IMR-90 (cell line): ENCODE measurements around the gene CCDC63. TPM values are rescaled to one million over a fixed set of nuclear protein-coding genes. Genes with fewer than 3 reads are reported as not detected.

ENCODE experiments used
- ATAC-seq: fragments of 200-7000 bp; cut with Tn5 transposase; 2 replicates; pipeline ENCODE4 v1.9.1; 2020; ENCODE audit warnings: low read depth, mild to moderate bottlenecking, moderate library complexity
- BruUV-seq: library from RNA; stranded (reverse); fragments of 400-500 nt; replicated peaks from 2 replicates; lab custom pipeline; 2021; lab: Mats Ljungman, UMichigan
- CTCF ChIA-PET: fragments of 300-600 bp; formaldehyde crosslinking; extraction: SDS; loops from one replicate; lab custom pipeline; 2021; ENCODE audit warnings: antibody characterized with exemption; lab: Yijun Ruan, JAX
- POLR2A ChIA-PET: fragments of 300-600 bp; sonication (Branson Sonifier 250); formaldehyde crosslinking; loops from one replicate; lab custom pipeline; 2022; ENCODE audit warnings: antibody characterized with exemption; ENCODE audit not compliant: unreplicated experiment; lab: Charles Lee
- DNase-seq: peaks from one replicate; pipeline ENCODE4 v3.0.0; 2013
- H2AFZ ChIP-seq: replicated peaks from 2 replicates; pipeline ENCODE3; 2013; ENCODE audit warnings: low read length, mild to moderate bottlenecking; ENCODE audit not compliant: poor library complexity
- H2AK5ac ChIP-seq: 2 replicates; pipeline ENCODE4 v1.6.1; 2013; ENCODE audit warnings: low read depth, low read length, inconsistent platforms
- H2AK9ac ChIP-seq: replicated peaks from 2 replicates; pipeline ENCODE3; 2013; ENCODE audit warnings: mild to moderate bottlenecking, low read depth, low read length, moderate library complexity; ENCODE audit not compliant: poor library complexity
- H2BK120ac ChIP-seq: 2 replicates; pipeline ENCODE4 v1.6.1; 2013; ENCODE audit warnings: low read depth, low read length, inconsistent platforms
- H2BK15ac ChIP-seq: 3 replicates; pipeline ENCODE4 v1.6.1; 2013; ENCODE audit warnings: low read depth, low read length, inconsistent platforms
- H2BK20ac ChIP-seq: 2 replicates; pipeline ENCODE4 v1.6.1; 2013; ENCODE audit warnings: low read depth, mild to moderate bottlenecking, inconsistent platforms, low read length, moderate library complexity
- H2BK5ac ChIP-seq: 2 replicates; pipeline ENCODE4 v1.6.1; 2013; ENCODE audit warnings: mild to moderate bottlenecking, low read depth, low read length, inconsistent platforms; ENCODE audit not compliant: poor library complexity, severe bottlenecking
- H3K14ac ChIP-seq: replicated peaks from 2 replicates; pipeline ENCODE4 v1.6.1; 2013; ENCODE audit warnings: low read depth, low read length, inconsistent platforms
- H3K18ac ChIP-seq: 2 replicates; pipeline ENCODE4 v1.6.1; 2013; ENCODE audit warnings: low read depth, low read length, control low read depth
- H3K23ac ChIP-seq: 2 replicates; pipeline ENCODE4 v1.6.1; 2013; ENCODE audit warnings: low read depth, low read length, inconsistent platforms
- H3K27ac ChIP-seq: 2 replicates; pipeline ENCODE4 v1.5.1; 2013; ENCODE audit warnings: mild to moderate bottlenecking, control low read depth, low read length; ENCODE audit not compliant: insufficient read depth
- H3K27me3 ChIP-seq: 2 replicates; pipeline ENCODE4 v1.6.1; 2013; ENCODE audit warnings: low read length; ENCODE audit not compliant: control insufficient read depth, insufficient read depth
- H3K36me3 ChIP-seq: 2 replicates; pipeline ENCODE4 v1.6.1; 2013; ENCODE audit warnings: low read length, mixed read lengths; ENCODE audit not compliant: control insufficient read depth, insufficient read depth
- H3K4ac ChIP-seq: 2 replicates; pipeline ENCODE4 v1.6.1; 2013; ENCODE audit warnings: low read depth, low read length, inconsistent platforms
- H3K4me1 ChIP-seq: 2 replicates; pipeline ENCODE4 v1.6.1; 2013; ENCODE audit warnings: low read length, mixed read lengths; ENCODE audit not compliant: control insufficient read depth, insufficient read depth
- H3K4me2 ChIP-seq: 2 replicates; pipeline ENCODE4 v1.6.1; 2013; ENCODE audit warnings: low read depth, mild to moderate bottlenecking, control low read depth, low read length, moderate library complexity
- H3K4me3 ChIP-seq: 2 replicates; pipeline ENCODE4 v1.5.1; 2013; ENCODE audit warnings: low read depth, mild to moderate bottlenecking, control low read depth, low read length, moderate library complexity; ENCODE audit not compliant: insufficient read depth
- H3K56ac ChIP-seq: 2 replicates; pipeline ENCODE4 v1.6.1; 2013; ENCODE audit warnings: low read length, inconsistent platforms; ENCODE audit not compliant: insufficient read depth; ENCODE audit errors: extremely low read depth
- H3K79me1 ChIP-seq, 2 experiments: 2 replicates each; pipeline ENCODE4 v1.6.1; 2013; ENCODE audit warnings: low read length in 2 of 2, inconsistent platforms in 1 of 2, low read depth in 1 of 2
- H3K9ac ChIP-seq: 2 replicates; pipeline ENCODE4 v1.6.1; 2013; ENCODE audit warnings: low read depth, low read length, control low read depth
- H3K9me1 ChIP-seq: 2 replicates; pipeline ENCODE4 v1.6.1; 2013; ENCODE audit warnings: low read length, inconsistent platforms; ENCODE audit not compliant: insufficient read depth
- H3K9me3 ChIP-seq: 2 replicates; pipeline ENCODE4 v1.6.1; 2013; ENCODE audit warnings: low read length; ENCODE audit not compliant: control insufficient read depth, insufficient read depth
- H4K20me1 ChIP-seq: 2 replicates; pipeline ENCODE4 v1.6.1; 2013; ENCODE audit warnings: low read length, inconsistent platforms; ENCODE audit not compliant: insufficient read depth
- H4K5ac ChIP-seq: 2 replicates; pipeline ENCODE4 v1.6.1; 2013; ENCODE audit warnings: mild to moderate bottlenecking, low read depth, low read length, control low read depth
- H4K8ac ChIP-seq, 2 experiments: 2 replicates each; pipeline ENCODE4 v1.6.1; 2013; ENCODE audit warnings: low read depth in 2 of 2, low read length in 2 of 2, control low read depth in 1 of 2, inconsistent platforms in 1 of 2
- H4K91ac ChIP-seq: 2 replicates; pipeline ENCODE4 v1.6.1; 2013; ENCODE audit warnings: low read depth, low read length, inconsistent platforms; ENCODE audit not compliant: insufficient read depth
- BHLHE40 ChIP-seq: fragments of 150-350 bp; IDR thresholded peaks from 2 replicates; pipeline ENCODE4 v1.6.1; 2016; ENCODE audit warnings: mild to moderate bottlenecking, low read depth, low read length
- CHD1 ChIP-seq: IDR thresholded peaks from 2 replicates; pipeline ENCODE4 v1.6.1; 2012; ENCODE audit warnings: low read depth, low read length, improper control_type of control experiment
- MAZ ChIP-seq: IDR thresholded peaks from 2 replicates; pipeline ENCODE4 v1.6.1; 2012; ENCODE audit warnings: low read depth, mild to moderate bottlenecking, low read length, improper control_type of control experiment, moderate library complexity, borderline replicate concordance
- NFE2L2 ChIP-seq: fragments of 150-350 bp; IDR thresholded peaks from 2 replicates; pipeline ENCODE4 v1.6.1; 2016; ENCODE audit warnings: low read depth, mild to moderate bottlenecking, low read length
- RAD21 ChIP-seq: IDR thresholded peaks from 2 replicates; pipeline ENCODE4 v1.6.1; 2012; ENCODE audit warnings: low read length, improper control_type of control experiment
- RCOR1 ChIP-seq: IDR thresholded peaks from 2 replicates; pipeline ENCODE4 v1.6.1; 2012; ENCODE audit warnings: mild to moderate bottlenecking, low read length, improper control_type of control experiment; ENCODE audit not compliant: insufficient replicate concordance
- RFX5 ChIP-seq: IDR thresholded peaks from 2 replicates; pipeline ENCODE4 v1.8.0; 2012; ENCODE audit warnings: low read depth, mild to moderate bottlenecking, low read length, moderate library complexity
- SMC3 ChIP-seq: fragments of 150-350 bp; IDR thresholded peaks from 2 replicates; pipeline ENCODE4 v1.6.1; 2016; ENCODE audit warnings: low read depth, mild to moderate bottlenecking, antibody characterized with exemption, low read length, moderate library complexity
- WGBS, 2 experiments: methylation state at CpG; one replicate each; pipeline versions ENCODE4 v1.1.5 to v1.1.7; 2013; ENCODE audit warnings: missing lambda C conversion rate in 2 of 2; ENCODE audit not compliant: insufficient read length in 1 of 2; ENCODE audit errors: extremely low coverage in 2 of 2; 5-methylcytosine and 5-hydroxymethylcytosine counted together
- dilution Hi-C: fragments of 300-500 bp; cut with HindIII; formaldehyde crosslinking; loops from one replicate; pipeline ENCODE4 v1.14.3; 2018; ENCODE audit warnings: low sequenced_read_pairs; ENCODE audit not compliant: unreplicated experiment
- in situ Hi-C: fragments of 300-500 bp; cut with MboI; formaldehyde crosslinking; loops from 3 replicates; pipeline ENCODE4 v1.14.3; 2019; ENCODE audit warnings: low sequenced_read_pairs, inconsistent platforms, mixed read lengths
- intact Hi-C: fragments of 100-400 bp; cut with micrococcal nuclease; formaldehyde crosslinking; loops from 2 replicates; pipeline ENCODE4 v1.10.0; 2022
- polyA plus RNA-seq, 3 experiments: library from polyadenylated mRNA; depleted of rRNA; stranded (reverse); fragments of >200 nt; gene quantifications; 2 replicates each; pipeline ENCODE4 v1.2.3, GENCODE V29; 2012; ENCODE audit warnings: low replicate concordance in 1 of 3
- total RNA-seq: library from RNA; depleted of rRNA; stranded (reverse); fragments of >200 nt; gene quantifications from 2 replicates; pipeline ENCODE4 v1.2.3, GENCODE V29; 2012
- TF ChIP-seq, protein P1 (sequence below): fragments of 150-350 bp; IDR thresholded peaks from 2 replicates; pipeline ENCODE4 v1.6.1; 2017; ENCODE audit warnings: mild to moderate bottlenecking, antibody characterized with exemption, low read length, low read depth

Gene CCDC63
- total and polyA plus RNA-seq, 2 of the 4 experiments (the other 2 are of a cell fraction) = not detected

GRCh38 chr12:110896559-110896958, 49.8 kb downstream of the CCDC63 start:
- in situ Hi-C loops (loop anchor here (10.0 kb wide), 1 partner anchor 442 kb away; the partner anchor contains the start of gene ARPC3), intact Hi-C loops (loop anchor here (5.0 kb wide), 1 partner anchor 401 kb away; no protein-coding TSS in a partner anchor), dilution Hi-C loops (no loop called here)
- no CpG with 5 or more reads among the region's 3 CpGs for WGBS, 2 experiments
- no peak overlapping the region for H3K23ac ChIP-seq
- no peak overlapping the region for H3K4ac ChIP-seq
- H3K4me3 ChIP-seq = no peak overlapping the region
- H3K9me3 ChIP-seq = no peaks in the 10 kb centered on the region
- no peak overlapping the region for H4K5ac ChIP-seq
- DNase-seq (no peak), ATAC-seq (no peak)
- TF ChIP-seq, protein P1, sequence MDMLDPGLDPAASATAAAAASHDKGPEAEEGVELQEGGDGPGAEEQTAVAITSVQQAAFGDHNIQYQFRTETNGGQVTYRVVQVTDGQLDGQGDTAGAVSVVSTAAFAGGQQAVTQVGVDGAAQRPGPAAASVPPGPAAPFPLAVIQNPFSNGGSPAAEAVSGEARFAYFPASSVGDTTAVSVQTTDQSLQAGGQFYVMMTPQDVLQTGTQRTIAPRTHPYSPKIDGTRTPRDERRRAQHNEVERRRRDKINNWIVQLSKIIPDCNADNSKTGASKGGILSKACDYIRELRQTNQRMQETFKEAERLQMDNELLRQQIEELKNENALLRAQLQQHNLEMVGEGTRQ = no peak
- no peak for TF ChIP-seq RCOR1
- TF ChIP-seq SMC3 = no peak
- TF ChIP-seq MAZ = no peak
- TF ChIP-seq RFX5 = no peak
- TF ChIP-seq RAD21 = no peak
- no peak for TF ChIP-seq NFE2L2
- no peak for TF ChIP-seq CHD1
- TF ChIP-seq BHLHE40 = no peak
- no peak overlapping the region for H3K9ac ChIP-seq
- H2AK9ac ChIP-seq = no peak overlapping the region
- no peak overlapping the region for H2AK5ac ChIP-seq
- no peak overlapping the region for H3K18ac ChIP-seq
- POLR2A ChIA-PET = no interaction called here
- H3K14ac ChIP-seq = no peak overlapping the region
- no peak overlapping the region for H2BK120ac ChIP-seq
- no peak overlapping the region for H2BK5ac ChIP-seq
- H3K4me2 ChIP-seq = no peak overlapping the region
- no peaks in the 10 kb centered on the region for H3K79me1 ChIP-seq
- no TSS peak for BruUV-seq
- no peaks in the 10 kb centered on the region for H3K4me1 ChIP-seq
- no peak overlapping the region for H3K56ac ChIP-seq
- no peak overlapping the region for H3K27ac ChIP-seq
- H2BK15ac ChIP-seq = no peak overlapping the region
- H3K36me3 ChIP-seq = no peaks in the 10 kb centered on the region
- no peaks in the 10 kb centered on the region for H3K9me1 ChIP-seq
- H4K20me1 ChIP-seq = no peaks in the 10 kb centered on the region
- H4K8ac ChIP-seq = no peak overlapping the region
- no peak overlapping the region for H2BK20ac ChIP-seq
- CTCF ChIA-PET = interaction anchor here (1.1 kb wide), 1 partner anchor 9 kb away, joined by 5 read pairs; no protein-coding TSS in a partner anchor
- peaks cover 3% of the 10 kb centered on the region; the same call in 1 of the 2 replicates for H3K27me3 ChIP-seq
- no peak overlapping the region for H4K91ac ChIP-seq
- no peak overlapping the region for H2AFZ ChIP-seq
